HT1080 (cell line): ENCODE results near the gene LPAR2. TPM values are rescaled to one million over a fixed set of nuclear protein-coding genes. Genes with fewer than 3 reads are reported as not detected.
"Not testable (repeated sequence)": the region's sequence is repeated elsewhere in the genome, so short reads cannot be mapped to it uniquely, and the experiment has no call there.

Source experiments
- DNase-seq: peaks from one replicate; pipeline ENCODE4 v3.0.0-alpha.2; 2015; ENCODE audit warnings: low read depth
- polyA plus RNA-seq, 2 experiments: library from polyadenylated mRNA; depleted of rRNA; stranded (reverse); fragments of >200 nt; gene quantifications; 2 replicates each; pipeline ENCODE4 v1.2.3, GENCODE V29; 2015
- total RNA-seq: library from RNA; depleted of rRNA; stranded (reverse); fragments of >200 nt; shearing (Covaris generic); gene quantifications from 2 replicates; pipeline ENCODE4 v1.2.3, GENCODE V29; 2014; rRNA removed

LPAR2 gene
- total RNA-seq: 0.21 and 0.63 TPM in 2 replicates
- polyA plus RNA-seq (2015; cell fraction: cytosol; rRNA removed): 0.28 and 0.80 TPM in 2 replicates
- polyA plus RNA-seq (2015; cell fraction: nucleus; rRNA removed): 21.3 and 21.5 TPM in 2 replicates

GRCh38 chr19:19627621-19628500, at the start of gene LPAR2:
Gene LPAR2, minus strand, starts transcription at chr19:19628220. Its CDS starts 945 bp downstream, at chr19:19627275.
- DNase-seq: no peak

- DNase-seq: no peak
These were observed 49.6 kb upstream of the LPAR2 start for GRCh38 chr19:19677579-19677978.

- no peak for DNase-seq
These were observed 46.3 kb upstream of the LPAR2 start for GRCh38 chr19:19674315-19674714.

GRCh38 chr19:19672816-19673215, 44.8 kb upstream of the LPAR2 start:
- DNase-seq: no peak

GRCh38 chr19:19670070-19670551, 42.1 kb upstream of the LPAR2 start:
- DNase-seq: no peak

- peak; percentile 90 for DNase-seq
These were observed 40.4 kb upstream of the LPAR2 start, which contains the start of gene ZNF101 for GRCh38 chr19:19668230-19669012. Gene ZNF101, plus strand, starts transcription at chr19:19668839. Its CDS starts 125 bp downstream, at chr19:19668964.

- not testable (repeated sequence) for DNase-seq
These were observed 37.5 kb upstream of the LPAR2 start for GRCh38 chr19:19665420-19665948.

- DNase-seq: peak; percentile 95
These were observed 35.5 kb upstream of the LPAR2 start, which contains the start of gene ATP13A1 for GRCh38 chr19:19663256-19664120. Gene ATP13A1, minus strand, starts transcription at chr19:19663676. Its CDS starts 10 bp downstream, at chr19:19663666.

GRCh38 chr19:19662871-19663255, 34.8 kb upstream of the LPAR2 start:
- peak; percentile 24 for DNase-seq

GRCh38 chr19:19662344-19662743, 34.3 kb upstream of the LPAR2 start:
- no peak for DNase-seq

- DNase-seq: no peak
These were observed 33.7 kb upstream of the LPAR2 start for GRCh38 chr19:19661675-19662251.

- DNase-seq: no peak
These were observed 33.2 kb upstream of the LPAR2 start for GRCh38 chr19:19661141-19661674.

- no peak for DNase-seq
These were observed 31.7 kb upstream of the LPAR2 start for GRCh38 chr19:19659646-19660245.

GRCh38 chr19:19657397-19657783, 29.4 kb upstream of the LPAR2 start:
- DNase-seq: no peak

GRCh38 chr19:19656451-19657396, 28.7 kb upstream of the LPAR2 start:
- DNase-seq: no peak

GRCh38 chr19:19655641-19656343, 27.8 kb upstream of the LPAR2 start:
- no peak for DNase-seq

- DNase-seq: no peak
These were observed 27.1 kb upstream of the LPAR2 start for GRCh38 chr19:19655051-19655594.
